ENCODE data around the gene UBE4A.
A peak's percentile ranks its signal among the peaks of the same experiment; 100 is the strongest.

The UBE4A gene

DNA sequence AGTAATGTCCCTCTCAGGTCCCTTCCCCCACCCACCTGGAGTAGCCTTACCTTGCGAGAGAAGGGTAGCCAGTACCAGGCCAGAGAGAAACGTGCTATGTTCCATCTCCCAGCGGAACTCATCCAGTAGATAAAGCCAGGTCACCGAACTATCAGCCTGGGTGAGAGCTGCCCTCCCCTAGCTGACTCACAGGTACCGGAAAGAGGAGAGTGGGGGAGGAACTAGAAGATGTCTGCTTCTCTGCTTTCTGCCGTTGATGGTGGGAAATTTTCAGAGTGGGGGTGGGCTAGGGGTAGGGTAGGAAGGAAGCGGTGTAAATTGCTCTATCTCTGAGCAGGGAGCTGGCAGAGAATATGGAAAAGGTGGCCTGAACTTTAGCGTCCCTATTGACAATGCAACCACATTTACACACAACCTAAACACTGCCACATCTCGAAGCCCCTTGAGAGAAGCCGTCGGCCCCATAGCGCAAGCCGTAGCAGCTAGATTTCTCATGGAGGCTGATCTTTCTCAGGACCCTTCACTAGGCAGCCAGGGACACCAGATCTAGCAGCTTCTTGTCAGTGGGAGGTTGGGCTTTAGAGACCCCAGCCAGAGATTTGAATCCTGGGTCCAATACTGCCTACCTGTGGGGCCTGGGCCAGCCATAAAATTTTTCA is 16.8 kb upstream of the UBE4A start, which contains the start of gene CD3D:
Gene CD3D (minus strand): TSS at position 203 of the 659 bp plus-strand sequence. CDS start 98 bp downstream, at position 105.
- no peak for DNase-seq

DNA sequence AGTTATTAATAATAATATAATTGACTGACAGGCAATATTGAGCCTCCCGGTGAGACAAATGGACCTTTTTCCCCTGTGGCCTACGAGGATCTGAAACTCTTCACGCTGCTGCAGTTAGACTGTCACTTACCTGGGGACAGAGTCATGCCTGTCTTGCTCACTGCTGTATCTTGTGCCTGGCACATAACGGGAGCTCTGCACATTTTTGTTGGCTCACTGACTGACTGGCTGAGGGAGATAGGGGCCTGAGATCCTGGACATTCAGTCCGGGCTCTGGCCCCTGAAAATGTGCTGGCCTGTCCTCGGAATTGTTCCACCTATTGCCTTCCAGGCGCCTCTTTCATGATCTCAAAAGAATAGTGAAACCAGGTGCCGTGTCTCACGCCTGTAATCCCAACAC is 16.2 kb upstream of the UBE4A start:
- no peak for DNase-seq

DNA sequence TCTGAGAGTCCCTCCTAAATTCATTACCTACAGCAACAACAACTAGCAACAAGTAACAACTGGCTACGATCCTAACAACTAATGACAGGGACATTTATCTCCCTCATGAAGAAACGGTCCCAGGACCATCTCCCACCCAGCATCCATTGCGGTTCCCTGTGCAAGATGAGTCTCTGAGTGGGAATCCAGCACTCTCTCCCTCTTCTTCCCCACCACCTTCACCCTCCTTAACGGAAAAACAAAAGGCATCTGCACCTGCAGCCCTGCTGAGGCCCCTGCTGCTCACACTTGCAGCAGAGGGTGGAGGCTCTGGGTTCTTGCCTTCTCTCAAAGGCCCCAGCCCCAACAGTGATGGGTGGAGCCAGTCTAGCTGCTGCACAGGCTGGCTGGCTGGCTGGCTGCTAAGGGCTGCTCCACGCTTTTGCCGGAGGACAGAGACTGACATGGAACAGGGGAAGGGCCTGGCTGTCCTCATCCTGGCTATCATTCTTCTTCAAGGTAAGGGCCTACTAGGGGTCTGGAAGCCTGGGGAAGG is 15.4 kb upstream of the UBE4A start, which contains the start of gene CD3G:
Gene CD3G (plus strand): TSS at position 364 of the 535 bp plus-strand sequence. CDS start 80 bp downstream, at position 444.
- DNase-seq = no peak

DNA sequence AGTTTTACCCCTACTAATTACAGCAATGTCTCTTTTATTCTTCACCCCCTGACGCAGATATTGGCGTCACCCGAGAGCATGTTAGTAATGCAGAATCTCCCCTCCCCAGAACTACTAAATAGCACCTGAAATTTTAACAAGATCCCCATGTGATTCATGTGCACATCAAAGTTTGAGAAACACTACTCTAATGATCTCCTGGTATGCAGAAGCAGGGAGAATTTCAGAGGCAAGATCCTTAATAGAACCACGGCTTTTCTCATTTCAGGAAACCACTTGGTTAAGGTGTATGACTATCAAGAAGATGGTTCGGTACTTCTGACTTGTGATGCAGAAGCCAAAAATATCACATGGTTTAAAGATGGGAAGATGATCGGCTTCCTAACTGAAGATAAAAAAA is 9.9 kb upstream of the UBE4A start:
- no peak for DNase-seq

DNA sequence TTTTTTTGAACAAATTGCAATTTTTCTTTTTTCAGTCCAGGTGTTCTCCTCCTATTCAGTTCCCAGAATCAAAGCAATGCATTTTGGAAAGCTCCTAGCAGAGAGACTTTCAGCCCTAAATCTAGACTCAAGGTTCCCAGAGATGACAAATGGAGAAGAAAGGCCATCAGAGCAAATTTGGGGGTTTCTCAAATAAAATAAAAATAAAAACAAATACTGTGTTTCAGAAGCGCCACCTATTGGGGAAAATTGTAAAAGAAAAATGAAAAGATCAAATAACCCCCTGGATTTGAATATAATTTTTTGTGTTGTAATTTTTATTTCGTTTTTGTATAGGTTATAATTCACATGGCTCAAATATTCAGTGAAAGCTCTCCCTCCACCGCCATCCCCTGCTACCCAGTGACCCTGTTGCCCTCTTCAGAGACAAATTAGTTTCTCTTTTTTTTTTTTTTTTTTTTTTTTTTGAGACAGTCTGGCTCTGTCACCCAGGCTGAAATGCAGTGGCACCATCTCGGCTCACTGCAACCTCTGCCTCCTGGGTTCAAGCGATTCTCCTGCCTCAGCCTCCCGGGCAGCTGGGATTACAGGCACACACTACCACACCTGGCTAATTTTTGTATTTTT is 6.2 kb upstream of the UBE4A start:
- no peak for DNase-seq

DNA sequence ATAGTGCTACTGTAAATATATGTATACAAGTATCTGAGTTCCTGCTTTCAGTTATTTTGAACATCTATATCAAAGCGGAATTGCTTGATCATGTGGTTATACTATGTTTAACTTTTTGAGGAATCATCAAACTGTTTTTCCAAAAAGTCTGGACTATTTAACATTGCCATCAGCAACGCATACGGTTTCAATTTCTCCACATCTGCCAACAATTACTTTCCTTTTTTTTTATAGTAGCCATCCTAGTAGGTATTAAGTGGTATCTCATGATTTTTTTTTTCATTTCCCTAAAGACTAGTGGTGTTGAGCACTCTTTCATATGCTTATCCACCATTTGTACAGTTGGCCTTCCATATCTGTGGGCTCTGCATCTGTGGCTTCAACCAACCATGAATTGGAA is 1.3 kb upstream of the UBE4A start:
- DNase-seq = no peak

DNA sequence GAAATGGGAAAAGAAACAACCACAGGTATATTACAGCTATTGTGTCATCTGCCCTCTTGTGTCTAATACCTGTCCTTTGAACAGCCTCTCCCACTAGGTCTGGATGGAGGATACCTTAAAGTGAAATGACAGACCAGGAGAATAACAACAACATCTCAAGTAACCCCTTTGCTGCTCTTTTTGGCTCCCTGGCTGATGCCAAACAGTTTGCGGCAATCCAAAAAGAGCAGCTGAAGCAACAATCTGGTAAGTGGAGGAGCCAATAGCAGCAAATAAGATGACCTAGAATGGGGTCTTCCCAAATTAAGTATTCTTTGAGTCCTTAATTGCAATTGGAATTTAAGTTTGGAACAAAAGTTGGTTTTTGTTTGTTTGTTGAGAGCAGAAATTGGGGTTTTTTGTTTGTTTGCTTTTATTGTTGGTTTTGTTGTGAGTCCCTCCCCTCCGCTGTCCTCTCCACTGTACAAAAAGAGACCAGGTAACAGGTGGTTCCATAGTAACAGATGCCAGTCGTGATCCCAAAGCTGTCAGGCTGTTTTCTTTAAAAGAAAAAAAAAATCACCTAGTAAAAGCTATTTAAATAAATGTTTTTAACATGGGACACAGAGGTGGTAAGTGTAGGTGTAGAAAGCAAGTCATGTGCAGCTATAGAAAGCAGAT is 5.7 kb downstream of the UBE4A start:
- DNase-seq = no peak

DNA sequence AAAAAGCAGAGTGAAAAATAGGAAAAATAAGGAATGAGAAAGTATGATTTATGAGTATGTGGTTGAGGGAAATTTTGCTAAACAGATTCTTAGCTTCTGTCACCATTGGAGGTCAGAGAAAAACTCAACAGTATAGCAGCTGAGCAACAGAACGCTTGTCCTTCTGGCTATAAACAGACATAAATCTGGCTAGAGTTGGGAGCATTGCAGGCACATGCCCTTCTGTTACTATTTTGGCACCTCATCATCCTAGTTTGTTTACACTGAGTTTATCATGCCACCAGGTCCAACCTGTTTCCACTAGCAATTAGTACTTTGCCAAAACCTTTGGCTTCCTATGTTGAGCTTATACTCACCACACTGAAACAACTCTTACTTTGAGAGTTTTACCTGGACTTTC is 6.9 kb downstream of the UBE4A start:
- DNase-seq = no peak

DNA sequence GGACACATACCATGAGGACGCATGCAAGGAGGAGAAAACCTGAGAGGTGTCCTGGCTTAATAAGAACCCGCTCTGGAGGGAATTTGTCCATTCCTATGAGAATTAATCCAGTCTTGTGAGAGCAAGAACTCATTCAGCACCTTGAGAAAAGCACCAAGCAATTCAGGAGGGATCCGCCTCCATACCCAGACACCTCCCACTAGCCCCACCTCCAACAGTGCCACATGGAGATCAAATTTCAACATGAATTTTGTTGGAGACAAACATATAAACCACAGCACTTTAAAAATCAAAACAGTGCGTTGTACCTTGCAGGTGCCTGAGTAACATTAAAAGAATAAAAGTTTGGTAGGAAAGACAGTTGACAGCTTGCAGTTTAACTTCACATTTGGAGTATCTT is 11.4 kb downstream of the UBE4A start:
- DNase-seq = no peak

DNA sequence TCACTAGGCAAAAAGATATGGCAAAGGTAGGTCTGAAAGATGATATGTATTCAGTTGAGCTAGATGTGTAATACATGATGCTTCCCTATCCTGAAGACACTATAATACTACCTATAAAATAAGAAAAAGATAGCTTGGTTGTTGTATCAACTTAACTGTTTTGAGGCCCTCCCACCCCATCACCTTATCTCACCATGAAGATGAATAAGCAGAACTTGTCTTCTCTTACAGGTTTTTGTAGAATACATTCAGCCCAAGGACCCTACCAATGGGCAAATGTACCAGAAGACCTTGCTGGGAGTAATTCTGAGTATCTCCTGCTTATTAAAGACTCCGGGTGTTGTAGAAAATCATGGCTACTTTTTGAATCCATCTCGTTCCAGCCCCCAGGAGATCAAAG is 13.9 kb downstream of the UBE4A start:
- DNase-seq = no peak

DNA sequence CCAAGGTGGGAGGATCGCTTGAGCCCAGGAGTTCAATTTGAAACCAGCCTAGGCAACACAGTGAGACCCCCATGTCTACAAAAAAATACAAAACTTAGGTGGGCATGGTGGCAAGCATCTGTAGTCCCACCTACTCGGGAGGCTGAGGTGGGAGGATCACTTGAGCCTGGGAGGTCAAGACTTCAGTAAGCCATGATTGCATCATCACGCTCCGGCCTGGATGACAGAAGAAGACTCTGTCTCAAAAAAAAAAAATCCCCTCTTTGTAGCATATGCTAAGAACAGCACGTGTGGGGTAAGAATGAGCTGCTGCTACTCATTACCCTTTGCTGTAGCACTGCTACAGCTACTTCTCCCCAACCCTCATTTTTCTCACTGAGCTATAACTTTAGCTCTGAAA is 14.5 kb downstream of the UBE4A start:
- DNase-seq = no peak

DNA sequence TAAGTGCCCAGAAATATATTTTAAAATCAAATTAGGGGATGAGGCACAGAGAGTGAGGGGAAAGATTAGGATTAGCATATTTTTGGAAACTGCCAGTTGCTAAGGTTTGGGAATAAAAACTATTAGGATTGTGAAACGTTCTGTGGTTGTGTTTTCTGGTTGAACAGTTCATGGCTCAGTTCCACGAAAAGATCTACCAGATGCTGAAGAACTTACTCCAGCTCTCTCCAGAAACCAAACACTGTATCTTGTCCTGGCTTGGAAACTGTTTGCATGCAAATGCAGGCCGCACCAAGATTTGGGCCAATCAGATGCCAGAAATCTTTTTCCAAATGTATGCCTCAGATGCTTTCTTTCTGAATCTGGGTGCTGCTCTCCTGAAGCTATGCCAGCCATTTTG is 15.3 kb downstream of the UBE4A start:
- DNase-seq = no peak

DNA sequence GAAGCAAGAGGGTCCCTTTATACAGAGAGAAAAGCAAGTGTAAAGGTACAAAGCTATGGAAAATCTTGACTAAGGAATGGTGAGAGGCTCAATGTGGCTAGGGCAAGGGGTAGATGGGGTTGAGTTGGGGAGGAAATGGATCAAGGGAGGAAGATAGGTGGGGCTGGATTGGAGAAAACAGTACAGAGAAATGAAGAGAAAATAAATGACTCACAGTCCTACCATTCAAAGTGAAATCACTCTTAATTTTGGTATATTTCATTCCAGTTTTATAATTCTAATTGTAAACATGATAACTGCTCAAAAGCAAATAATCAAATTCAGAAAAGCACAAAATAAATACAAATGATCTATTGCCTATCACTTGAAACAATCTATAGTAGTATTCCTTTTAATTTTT is 16.6 kb downstream of the UBE4A start:
- DNase-seq = no peak

DNA sequence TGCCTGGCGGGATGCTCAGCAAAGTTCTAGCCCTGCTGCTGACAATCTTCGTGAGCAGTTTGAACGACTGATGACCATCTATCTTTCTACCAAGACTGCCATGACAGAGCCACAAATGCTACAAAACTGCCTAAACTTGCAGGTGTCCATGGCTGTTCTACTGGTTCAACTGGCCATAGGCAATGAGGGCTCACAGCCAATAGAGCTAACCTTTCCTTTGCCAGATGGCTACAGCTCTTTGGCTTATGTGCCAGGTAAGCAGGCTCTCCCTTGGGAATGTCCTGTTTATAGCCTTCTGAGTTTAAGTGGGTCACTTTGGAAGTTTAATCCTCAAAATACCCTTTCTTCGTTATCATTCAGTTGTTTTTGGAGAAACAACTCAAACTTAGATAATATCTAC is 20.1 kb downstream of the UBE4A start:
- DNase-seq = no peak

DNA sequence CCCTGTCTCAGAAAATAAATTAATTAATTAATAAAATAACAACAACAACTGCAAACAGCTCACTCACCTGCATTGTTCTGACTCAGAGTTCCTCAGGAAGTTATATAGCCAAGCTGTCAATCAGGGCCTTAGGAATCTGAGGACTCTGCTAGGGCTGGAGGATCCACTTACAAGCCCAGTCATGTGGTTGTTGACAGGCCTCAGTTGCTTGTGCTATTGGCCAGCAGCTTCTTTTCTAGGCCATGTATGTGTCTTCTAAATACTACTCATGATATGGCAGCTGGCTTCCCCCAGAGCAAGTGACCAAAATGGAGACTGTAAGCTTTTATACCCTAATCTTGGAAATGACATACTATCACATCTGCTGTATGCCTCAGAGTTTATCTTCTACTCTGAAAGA is 21.2 kb downstream of the UBE4A start:
- no peak for DNase-seq

DNA sequence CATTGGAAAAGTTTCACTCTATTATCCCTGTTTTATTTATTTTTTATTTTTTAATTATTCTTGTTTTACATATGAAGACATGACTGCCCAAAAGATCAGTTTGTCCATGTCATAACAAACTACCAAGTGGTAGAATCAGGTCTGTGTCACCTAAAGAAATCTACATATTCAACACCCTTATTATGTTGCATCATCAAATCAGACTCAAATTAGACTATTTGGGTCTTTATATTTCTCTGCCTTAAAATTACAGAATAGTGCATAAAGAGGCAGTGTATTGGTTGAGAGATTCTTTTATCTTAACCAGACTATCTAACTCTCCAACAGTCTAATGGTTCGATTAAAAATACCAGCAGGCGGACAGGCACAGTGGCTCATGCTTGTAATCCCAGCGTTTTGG is 23.6 kb downstream of the UBE4A start:
- no peak for DNase-seq

DNA sequence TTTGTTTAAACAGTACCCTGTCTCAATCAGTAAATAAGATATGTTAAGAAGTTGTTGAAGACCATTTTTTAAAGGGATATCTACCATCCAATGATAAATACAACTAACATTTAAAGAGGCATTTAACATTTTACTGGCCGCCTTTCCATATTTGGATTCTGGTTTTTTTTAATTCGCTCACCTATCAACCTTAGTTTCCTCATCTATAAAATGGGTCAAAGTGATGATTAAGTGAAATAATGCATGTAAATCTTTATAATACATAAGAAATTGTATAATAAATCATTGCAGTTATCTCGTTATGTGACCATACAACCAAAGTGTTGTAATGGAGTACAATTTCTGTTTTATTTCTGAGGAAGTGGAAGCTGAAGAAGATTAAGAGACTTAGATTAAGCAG is 24.3 kb downstream of the UBE4A start:
- no peak for DNase-seq

DNA sequence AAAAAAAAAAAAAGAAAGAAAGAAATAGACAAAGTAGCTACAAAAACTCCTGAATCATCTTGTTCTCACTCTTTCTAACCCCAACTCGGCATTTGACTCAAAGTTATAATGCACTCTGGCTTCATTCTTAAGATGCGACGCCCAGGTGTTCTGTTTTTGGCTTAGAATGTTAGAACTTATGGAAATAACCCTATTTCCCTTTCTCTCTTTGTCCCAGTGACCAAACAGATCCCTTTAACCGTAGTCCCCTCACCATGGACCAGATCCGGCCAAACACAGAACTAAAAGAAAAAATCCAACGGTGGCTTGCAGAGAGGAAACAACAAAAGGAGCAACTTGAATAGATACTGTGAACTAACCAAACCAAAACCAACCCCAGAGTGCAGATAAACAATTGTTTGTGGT is 36.7 kb downstream of the UBE4A start:
- no peak for DNase-seq

DNA sequence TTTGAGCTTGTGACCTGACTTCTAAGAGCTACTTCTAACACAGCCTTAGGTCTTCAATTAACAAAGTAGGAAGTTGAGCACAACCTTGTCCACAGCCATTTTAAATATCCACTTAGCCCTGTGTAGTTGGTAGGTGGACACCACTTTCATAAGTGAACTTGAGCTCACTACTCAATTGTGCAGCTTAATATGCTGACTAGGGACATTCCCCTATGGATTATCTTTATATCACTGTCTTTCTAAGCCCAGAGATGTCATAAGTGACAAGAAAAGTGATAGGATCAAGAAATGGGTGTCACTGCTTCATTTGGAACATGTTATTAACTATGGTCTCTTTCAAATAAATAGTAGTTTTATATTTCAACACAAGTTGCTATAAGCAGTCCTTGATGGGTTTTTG is 38.0 kb downstream of the UBE4A start:
- DNase-seq = no peak

DNA sequence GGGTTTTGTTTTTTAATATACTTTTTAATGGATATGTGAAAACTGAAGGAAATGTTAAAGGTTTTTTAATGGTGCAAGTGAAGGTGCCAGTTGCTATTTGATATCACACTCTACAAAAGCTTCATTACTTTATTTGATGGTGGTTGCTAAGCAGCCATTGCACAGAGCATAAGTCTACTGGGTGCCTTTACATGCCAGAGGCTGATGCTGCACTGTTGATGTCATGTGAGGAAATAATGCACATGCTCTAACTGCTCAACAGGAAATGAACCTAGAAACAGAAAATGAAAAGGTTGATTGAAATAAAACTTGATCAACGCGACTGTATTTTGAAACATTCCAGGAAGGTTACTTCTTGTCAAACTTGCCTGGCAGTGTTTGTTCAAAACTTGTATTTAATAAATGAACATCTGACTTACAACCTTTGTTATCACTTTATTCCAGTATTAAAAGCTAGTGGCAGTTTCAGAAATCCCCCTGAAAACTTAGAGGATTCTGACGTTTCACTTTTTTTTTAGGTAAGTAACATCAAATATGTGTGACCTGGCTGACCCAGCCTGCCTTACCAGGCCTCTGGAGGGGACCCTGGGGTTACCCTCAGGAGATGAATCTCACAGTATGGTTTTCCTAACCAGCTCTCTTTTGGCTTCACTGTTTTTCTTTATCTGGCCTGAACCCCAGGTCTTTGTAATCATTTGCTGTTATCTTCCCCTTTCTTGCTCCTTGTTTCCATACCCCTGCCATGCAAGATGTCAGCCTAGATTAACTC is 39.6 kb downstream of the UBE4A start:
- peak; percentile 43 for DNase-seq

DNA sequence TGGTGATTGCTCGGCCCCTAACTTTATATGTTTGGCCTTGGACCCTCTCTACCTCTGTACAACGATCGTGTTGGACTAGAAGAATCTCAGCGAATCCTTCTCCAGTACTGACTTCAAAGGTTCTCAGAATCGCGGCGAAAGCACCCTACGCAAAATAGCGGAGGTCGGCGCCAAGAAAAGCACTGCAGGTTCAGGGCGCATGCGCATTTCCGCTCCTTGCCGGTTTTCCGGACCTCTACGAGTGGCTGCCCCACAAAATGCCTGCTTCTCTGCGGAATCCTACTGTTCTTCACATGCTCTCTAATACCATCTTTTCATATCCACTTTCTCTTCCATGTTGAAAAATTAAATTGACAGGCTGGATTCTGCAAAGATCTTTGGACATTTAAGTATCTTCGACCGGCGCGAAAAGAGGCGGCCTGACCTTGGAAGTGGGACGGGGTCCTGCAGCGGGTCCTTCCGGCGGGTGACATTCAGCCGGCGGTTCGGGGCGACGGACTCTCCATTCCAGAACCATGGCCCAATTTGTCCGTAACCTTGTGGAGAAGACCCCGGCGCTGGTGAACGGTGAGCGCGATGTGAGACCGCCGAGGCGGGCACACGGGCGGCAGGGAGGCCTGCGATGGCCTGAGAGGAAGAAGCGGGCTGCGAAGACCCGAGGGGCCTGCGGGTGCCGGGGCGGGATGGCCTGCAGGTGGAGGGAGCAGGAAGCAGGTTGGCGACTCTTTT is 41.9 kb downstream of the UBE4A start, which contains the start of gene ATP5MG:
Gene ATP5MG (plus strand): TSS at position 456 of the 729 bp plus-strand sequence. CDS start 60 bp downstream, at position 516.
- DNase-seq = peak; percentile 74

DNA sequence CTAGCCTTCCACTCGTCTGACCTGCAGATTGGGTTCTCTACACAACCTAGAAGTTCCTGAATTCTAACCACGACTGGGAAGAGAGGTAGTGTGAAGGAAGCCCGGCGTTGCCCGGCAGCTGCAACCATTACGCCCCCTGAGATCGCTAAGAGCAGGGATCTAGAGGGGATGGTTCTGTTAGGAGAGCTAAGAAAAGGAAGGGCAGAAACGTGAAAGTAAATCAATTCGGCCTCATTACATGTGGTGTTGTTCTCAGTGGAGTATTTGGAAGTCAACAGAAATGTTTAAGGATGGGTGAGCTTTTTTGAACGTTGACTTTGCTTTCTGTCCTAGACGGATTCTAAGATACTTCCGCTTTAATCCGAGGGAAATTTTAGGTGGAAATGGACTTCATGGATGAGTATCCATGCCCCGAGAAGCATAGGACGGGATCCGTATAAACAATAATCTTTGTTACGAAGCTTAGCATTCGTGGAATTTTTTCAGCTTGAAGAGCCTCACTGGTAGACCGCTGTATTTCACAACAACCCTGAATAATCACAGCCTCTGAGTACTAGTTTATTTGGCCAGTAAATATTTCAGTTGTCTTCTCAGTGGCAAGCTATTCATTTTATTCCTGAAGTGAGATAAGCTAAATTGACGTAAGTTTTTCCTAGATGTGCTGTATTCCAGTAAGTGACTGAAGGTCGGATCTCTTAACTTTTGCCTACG is 42.6 kb downstream of the UBE4A start:
- no peak for DNase-seq
